HepG2 (cell line): ENCODE results near the gene SERPINB6. TPM values are rescaled to one million over a fixed set of nuclear protein-coding genes. Genes with fewer than 3 reads are reported as not detected.

Experiments used
- ARID4A ChIP-seq: sonication (generic); formaldehyde crosslinking; IDR thresholded peaks from 2 replicates; pipeline ENCODE4 v1.5.0; 2020; ENCODE audit warnings: mild to moderate bottlenecking, missing genetic modification reagents, borderline replicate concordance
- GLMP ChIP-seq: sonication (generic); formaldehyde crosslinking; IDR thresholded peaks from 2 replicates; pipeline ENCODE4 v1.9.0; 2021; ENCODE audit warnings: missing genetic modification reagents, mild to moderate bottlenecking, borderline replicate concordance
- GPBP1L1 ChIP-seq: sonication (generic); formaldehyde crosslinking; IDR thresholded peaks from 2 replicates; pipeline ENCODE4 v1.5.0; 2020; ENCODE audit warnings: mild to moderate bottlenecking, missing genetic modification reagents
- HDAC1 ChIP-seq: sonication (generic); formaldehyde crosslinking; IDR thresholded peaks from 2 replicates; pipeline ENCODE4 v1.5.1; 2020; ENCODE audit warnings: mild to moderate bottlenecking, missing genetic modification reagents
- NCOA1 ChIP-seq: sonication (generic); formaldehyde crosslinking; IDR thresholded peaks from 2 replicates; pipeline ENCODE4 v1.9.0; 2021; ENCODE audit warnings: missing genetic modification reagents
- PATZ1 ChIP-seq: sonication (generic); formaldehyde crosslinking; IDR thresholded peaks from 2 replicates; pipeline ENCODE4 v1.4.0; 2020; ENCODE audit warnings: missing genetic modification reagents
- TBL1XR1 ChIP-seq: fragments of 150-350 bp; IDR thresholded peaks from 2 replicates; pipeline ENCODE4 v1.6.1; 2014; ENCODE audit warnings: borderline replicate concordance, low read length; ENCODE audit not compliant: partially characterized antibody
- U2AF2 ChIP-seq: fragments of 200-400 bp; formaldehyde crosslinking; IDR thresholded peaks from 2 replicates; pipeline ENCODE4 v1.6.1; 2017; ENCODE audit warnings: low read depth, mild to moderate bottlenecking, low read length
- ZBTB43 ChIP-seq: sonication (generic); formaldehyde crosslinking; conservative IDR thresholded peaks from 2 replicates; pipeline ENCODE4 v1.4.0; 2020; ENCODE audit warnings: missing genetic modification reagents
- ZNF18 ChIP-seq: sonication (generic); formaldehyde crosslinking; IDR thresholded peaks from 2 replicates; pipeline ENCODE4 v1.8.0; 2022; ENCODE audit warnings: mild to moderate bottlenecking, missing genetic modification reagents; ENCODE audit not compliant: insufficient replicate concordance
- ZNF232 ChIP-seq: sonication (generic); formaldehyde crosslinking; IDR thresholded peaks from 2 replicates; pipeline ENCODE4 v1.4.0; 2020; ENCODE audit warnings: missing genetic modification reagents, borderline replicate concordance
- ZNF354B ChIP-seq: sonication (generic); formaldehyde crosslinking; IDR thresholded peaks from 2 replicates; pipeline ENCODE4 v1.8.0; 2022; ENCODE audit warnings: mild to moderate bottlenecking, missing genetic modification reagents
- ZNF597 ChIP-seq: sonication (generic); formaldehyde crosslinking; IDR thresholded peaks from 2 replicates; pipeline ENCODE4 v1.5.0; 2020; ENCODE audit warnings: missing genetic modification reagents
- ZNF784 ChIP-seq: sonication (generic); formaldehyde crosslinking; IDR thresholded peaks from 2 replicates; pipeline ENCODE4 v1.5.1; 2020; ENCODE audit warnings: missing genetic modification reagents, mild to moderate bottlenecking, borderline replicate concordance
- polyA plus RNA-seq, 8 experiments: library from polyadenylated mRNA; depleted of rRNA in 3 of 8; stranded (reverse) in 7 of 8; unstranded in 1 of 8; fragments of >200 nt; fragmentation: Illumina TruSeq in 4 of 8; extraction: Trizol in 4 of 8; gene quantifications; 2 replicates each; pipeline versions ENCODE4 v1.2.1 to v1.2.3, GENCODE V29; 2011 to 2016; ENCODE audit warnings: low read depth in 4 of 8, missing spikeins in 1 of 8, mixed read lengths in 1 of 8; ENCODE audit not compliant: insufficient read depth in 1 of 8
- total RNA-seq, 5 experiments: library from RNA; depleted of rRNA; stranded (reverse); fragments of >200 nt; fragmentation: Illumina TruSeq; extraction: Trizol; gene quantifications; 2 replicates each; pipeline ENCODE4 v1.2.3, GENCODE V29; 2016; ENCODE audit warnings: low read depth in 1 of 5

SERPINB6 gene
- total and polyA plus RNA-seq, 2 of the 13 experiments (the other 11 are each of a cell fraction or from before 2014, with no cell fraction given), result 38.2 to 61.3 TPM

GRCh38 chr6:2952557-2953095 is 18.7 kb downstream of the SERPINB6 start (continued):
- TF ChIP-seq ZNF784 (peak; percentile 76; the same call in 1 of the 2 replicates), PATZ1 (CRISPR knock-in tag) (peak; percentile 91), ZNF354B (CRISPR knock-in tag) (no peak), GPBP1L1 (CRISPR knock-in tag) (no peak), U2AF2 (no peak), ZNF597 (CRISPR knock-in tag) (no peak), ZNF232 (CRISPR knock-in tag) (peak; percentile 53; the same call in 1 of the 2 replicates), ARID4A (CRISPR knock-in tag) (peak; percentile 79; the same call in 1 of the 2 replicates), TBL1XR1 (no peak), GLMP (CRISPR knock-in tag) (no peak), HDAC1 (CRISPR knock-in tag) (peak; percentile 71; the same call in 1 of the 2 replicates), NCOA1 (no peak), ZNF18 (CRISPR knock-in tag) (no peak), ZBTB43 (no peak)
